Karpas-422 (cell line): Measurements from ENCODE around the gene KHDRBS2. TPM values are rescaled to one million over a fixed set of nuclear protein-coding genes. Genes with fewer than 3 reads are reported as not detected.

Experiments
- DNase-seq: peaks from one replicate; pipeline ENCODE4 v3.0.0-alpha.2; 2015
- H2AFZ ChIP-seq: fragments of 200-600 bp; sonication (generic); 2 replicates; pipeline ENCODE4 v1.6.1; 2014; ENCODE audit warnings: antibody characterized with exemption, low read length, mixed read lengths
- H3K27ac ChIP-seq: fragments of 200-600 bp; sonication (generic); 2 replicates; pipeline ENCODE4 v1.5.1; 2014; ENCODE audit warnings: mild to moderate bottlenecking, low read length, moderate library complexity
- H3K27me3 ChIP-seq: fragments of 200-600 bp; sonication (generic); 2 replicates; pipeline ENCODE4 v1.6.1; 2014; ENCODE audit warnings: low read length, mixed read lengths
- H3K36me3 ChIP-seq: fragments of 200-600 bp; sonication (generic); 2 replicates; pipeline ENCODE4 v1.6.1; 2014; ENCODE audit warnings: low read length, mixed read lengths; ENCODE audit not compliant: insufficient read depth
- H3K4me1 ChIP-seq: fragments of 200-600 bp; sonication (generic); 2 replicates; pipeline ENCODE4 v1.6.1; 2014; ENCODE audit warnings: mild to moderate bottlenecking, low read length, mixed read lengths
- H3K4me2 ChIP-seq: fragments of 200-600 bp; sonication (generic); 2 replicates; pipeline ENCODE4 v1.6.1; 2014; ENCODE audit warnings: low read length, low read depth, mild to moderate bottlenecking; ENCODE audit not compliant: poor library complexity, severe bottlenecking
- H3K4me3 ChIP-seq: fragments of 200-600 bp; sonication (generic); 2 replicates; pipeline ENCODE4 v1.5.1; 2014; ENCODE audit warnings: mild to moderate bottlenecking, antibody characterized with exemption, low read length, mixed read lengths
- H3K79me2 ChIP-seq: fragments of 200-600 bp; sonication (generic); 2 replicates; pipeline ENCODE4 v1.6.1; 2014; ENCODE audit warnings: mild to moderate bottlenecking, low read length, mixed read lengths
- H3K9ac ChIP-seq: fragments of 200-600 bp; sonication (generic); 2 replicates; pipeline ENCODE4 v1.6.0; 2014; ENCODE audit warnings: low read length
- H3K9me2 ChIP-seq: fragments of 200-600 bp; sonication (generic), shearing (Covaris generic); replicated peaks from 2 replicates; pipeline ENCODE4 v1.6.0; 2014; ENCODE audit warnings: mild to moderate bottlenecking, low read length, moderate library complexity; ENCODE audit not compliant: insufficient read depth
- H3K9me3 ChIP-seq: fragments of 300-700, 200-600 bp; sonication (generic); 2 replicates; pipeline ENCODE4 v1.6.1; 2014; ENCODE audit warnings: low read length, mixed read lengths
- H4K20me1 ChIP-seq: fragments of 200-600 bp; sonication (generic); 2 replicates; pipeline ENCODE4 v1.6.1; 2014; ENCODE audit warnings: mild to moderate bottlenecking, antibody characterized with exemption, low read length, low read depth; ENCODE audit not compliant: insufficient read depth
- total RNA-seq: library from RNA; depleted of rRNA; stranded (reverse); fragments of >200 nt; shearing (Covaris generic); gene quantifications from 2 replicates; pipeline ENCODE4 v1.2.3, GENCODE V29; 2014; ENCODE audit warnings: low replicate concordance

Gene KHDRBS2
- total RNA-seq, 1 experiment from 2014 or later: 40.1 TPM

DNA sequence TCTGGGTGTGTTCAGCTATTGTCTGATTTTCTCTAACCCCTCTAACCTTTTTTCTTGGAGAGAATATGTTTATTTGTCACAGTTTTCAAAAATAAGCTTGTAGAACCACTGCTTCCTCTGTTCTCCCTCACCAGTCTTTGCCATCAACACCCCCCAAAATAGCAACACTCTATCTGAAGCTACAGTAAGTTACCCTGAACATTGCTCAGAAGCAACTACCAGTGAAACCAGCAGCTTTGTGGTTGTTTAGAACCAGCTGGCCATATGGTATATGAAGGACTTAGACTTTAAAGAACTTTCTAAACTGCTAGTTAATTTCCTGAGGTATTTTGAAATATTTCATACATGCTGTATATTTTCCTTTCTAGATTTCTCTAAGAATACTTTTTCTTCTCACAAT is 242.9 kb downstream of the KHDRBS2 start:
- Histone ChIP-seq H2AFZ (no peak overlapping the region), H3K4me3 (no peak overlapping the region), H4K20me1 (no peaks in the 10 kb centered on the region), H3K27ac (peak overlapping the region; percentile 0; the same call in 1 of the 2 replicates), H3K36me3 (0 out of 2 replicates have a peak, but pooled peaks cover 3% of the 10 kb centered on the region), H3K27me3 (no peaks in the 10 kb centered on the region), H3K9ac (no peak overlapping the region), H3K4me1 (peaks cover 7% of the 10 kb centered on the region), H3K4me2 (no peak overlapping the region), H3K9me3 (no peaks in the 10 kb centered on the region), H3K79me2 (peaks cover 23% of the 10 kb centered on the region), H3K9me2 (no peaks in the 10 kb centered on the region)
- DNase-seq: no peak

DNA sequence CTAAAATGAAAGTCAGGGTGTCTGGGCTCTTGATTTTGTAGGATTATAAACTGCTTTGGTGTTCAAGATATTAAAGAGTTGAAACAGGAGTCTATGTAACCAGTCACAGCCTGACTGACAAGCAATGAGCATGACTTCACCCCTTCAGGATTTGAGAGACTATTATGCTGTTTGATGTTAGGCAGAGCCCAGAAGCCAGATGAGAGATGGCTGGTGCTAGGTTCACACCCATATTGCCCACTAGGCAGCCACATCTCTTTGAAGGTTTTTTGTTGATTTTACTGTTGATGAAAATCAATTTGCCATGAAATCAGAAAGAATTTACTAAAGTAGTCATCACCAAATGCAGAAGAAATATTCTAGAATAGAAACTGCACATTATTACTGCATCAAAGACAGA is 243.6 kb downstream of the KHDRBS2 start:
- Histone ChIP-seq H3K9me2 (no peaks in the 10 kb centered on the region), H2AFZ (no peak overlapping the region), H3K79me2 (peaks cover 25% of the 10 kb centered on the region), H3K4me1 (peaks cover 7% of the 10 kb centered on the region), H4K20me1 (no peaks in the 10 kb centered on the region), H3K9me3 (no peaks in the 10 kb centered on the region), H3K4me3 (no peak overlapping the region), H3K36me3 (no peaks in the 10 kb centered on the region), H3K4me2 (no peak overlapping the region), H3K27ac (no peak overlapping the region), H3K9ac (no peak overlapping the region), H3K27me3 (no peaks in the 10 kb centered on the region)
- DNase-seq: peak; percentile 50

DNA sequence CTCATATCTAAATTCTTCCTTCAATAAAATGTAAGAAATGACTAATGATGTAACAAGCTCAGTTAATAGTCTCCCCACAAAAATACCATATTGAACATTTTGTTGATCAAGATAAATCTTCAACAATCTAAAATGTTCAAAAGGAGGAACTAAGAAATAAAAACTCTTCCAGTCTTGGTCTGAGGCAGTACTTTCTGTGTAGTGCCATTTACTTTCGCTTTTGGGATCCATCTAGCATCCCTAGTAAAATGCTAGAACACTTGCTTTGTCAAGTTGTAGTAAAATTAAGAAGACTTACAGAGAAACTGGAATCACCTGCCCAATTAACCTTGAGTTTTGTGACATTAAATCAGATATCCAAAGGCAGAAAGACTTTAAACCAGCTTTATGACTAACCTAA is 246.4 kb downstream of the KHDRBS2 start:
- no peak overlapping the region for H2AFZ ChIP-seq
- H3K27me3 ChIP-seq: no peaks in the 10 kb centered on the region
- H3K9me2 ChIP-seq: no peaks in the 10 kb centered on the region
- H3K36me3 ChIP-seq: peaks cover 10% of the 10 kb centered on the region; the same call in 1 of the 2 replicates
- H3K4me2 ChIP-seq: peak overlapping the region; percentile 3
- H3K4me1 ChIP-seq: peaks cover 7% of the 10 kb centered on the region
- no peak overlapping the region for H3K27ac ChIP-seq
- no peaks in the 10 kb centered on the region for H4K20me1 ChIP-seq
- H3K4me3 ChIP-seq: no peak overlapping the region
- H3K9me3 ChIP-seq: peaks cover 7% of the 10 kb centered on the region
- DNase-seq: no peak
- H3K79me2 ChIP-seq: peaks cover 43% of the 10 kb centered on the region
- no peak overlapping the region for H3K9ac ChIP-seq

DNA sequence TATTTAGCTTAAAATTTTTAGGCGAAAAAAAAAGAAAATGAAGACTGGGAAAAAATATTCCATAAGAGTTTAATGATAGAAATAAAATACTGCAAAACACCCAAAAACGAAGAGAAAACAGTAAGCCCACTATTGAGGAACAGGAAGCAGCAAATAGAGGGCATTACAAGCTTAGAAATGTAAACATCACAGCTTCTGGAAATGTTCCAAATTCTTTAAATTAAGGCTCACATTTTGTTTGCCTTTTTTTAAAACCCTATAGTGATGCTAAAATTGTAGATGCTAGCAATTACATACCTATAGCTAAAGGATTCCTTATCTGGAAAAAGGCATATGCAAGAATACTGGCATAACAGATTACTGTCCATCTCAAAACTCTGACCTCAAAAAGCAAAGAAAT is 248.6 kb downstream of the KHDRBS2 start:
- Histone ChIP-seq H3K27ac (no peak overlapping the region), H3K79me2 (peaks cover 54% of the 10 kb centered on the region), H3K9me2 (no peaks in the 10 kb centered on the region), H3K36me3 (peaks cover 13% of the 10 kb centered on the region; the same call in 1 of the 2 replicates), H2AFZ (no peak overlapping the region), H3K4me1 (peaks cover 4% of the 10 kb centered on the region), H3K4me2 (no peak overlapping the region), H4K20me1 (no peaks in the 10 kb centered on the region), H3K4me3 (no peak overlapping the region), H3K9me3 (peaks cover 7% of the 10 kb centered on the region), H3K9ac (no peak overlapping the region), H3K27me3 (no peaks in the 10 kb centered on the region)
- no peak for DNase-seq

DNA sequence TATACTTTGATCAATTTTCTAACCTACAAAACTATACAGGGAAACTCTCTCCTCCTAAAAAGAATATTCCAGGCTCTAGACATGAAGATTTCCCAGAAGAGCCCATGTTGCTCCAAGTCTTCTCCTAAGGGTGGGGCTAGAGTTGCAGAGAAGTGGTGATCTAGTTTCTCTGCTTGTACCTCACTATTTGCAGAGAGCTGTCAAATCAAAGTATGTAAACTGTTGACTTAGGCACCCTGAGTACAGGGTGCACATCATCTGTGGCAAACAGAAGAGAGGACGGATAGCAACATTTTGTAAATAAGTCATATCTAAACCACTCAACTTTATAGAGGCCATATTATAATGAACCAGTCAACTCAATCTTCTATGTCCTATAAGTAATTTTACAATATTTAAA is 250.1 kb downstream of the KHDRBS2 start:
- Histone ChIP-seq H3K9ac (no peak overlapping the region), H3K36me3 (peaks cover 13% of the 10 kb centered on the region; the same call in 1 of the 2 replicates), H3K27ac (no peak overlapping the region), H3K27me3 (no peaks in the 10 kb centered on the region), H4K20me1 (no peaks in the 10 kb centered on the region), H3K4me2 (no peak overlapping the region), H2AFZ (no peak overlapping the region), H3K4me3 (no peak overlapping the region), H3K9me3 (peaks cover 7% of the 10 kb centered on the region), H3K79me2 (peaks cover 67% of the 10 kb centered on the region), H3K9me2 (no peaks in the 10 kb centered on the region), H3K4me1 (peaks cover 4% of the 10 kb centered on the region)
- no peak for DNase-seq

DNA sequence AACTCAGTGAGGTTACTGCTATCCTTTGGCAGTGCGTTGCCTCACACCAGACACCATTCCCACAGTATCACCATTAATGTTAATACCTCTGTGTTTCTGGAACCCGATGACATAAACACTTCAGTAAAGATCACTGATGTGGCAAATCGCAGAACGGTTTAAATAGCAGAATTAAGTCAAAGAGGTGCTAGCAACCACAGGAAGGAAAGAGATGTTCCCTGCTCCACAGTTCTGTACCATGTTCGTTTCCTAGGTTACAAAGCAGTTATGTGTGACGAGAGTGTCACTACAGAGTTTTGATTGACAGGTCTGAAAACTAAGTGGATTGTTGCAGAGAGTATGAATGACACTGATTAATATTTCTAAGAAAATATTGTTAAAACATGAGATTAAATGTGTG is 272.3 kb downstream of the KHDRBS2 start:
- H2AFZ ChIP-seq: no peak overlapping the region
- no peaks in the 10 kb centered on the region for H3K9me2 ChIP-seq
- no peak overlapping the region for H3K9ac ChIP-seq
- no peaks in the 10 kb centered on the region for H3K9me3 ChIP-seq
- H3K4me3 ChIP-seq: no peak overlapping the region
- H3K27me3 ChIP-seq: no peaks in the 10 kb centered on the region
- H4K20me1 ChIP-seq: no peaks in the 10 kb centered on the region
- peak; percentile 50 for DNase-seq
- no peaks in the 10 kb centered on the region for H3K36me3 ChIP-seq
- no peak overlapping the region for H3K4me2 ChIP-seq
- no peaks in the 10 kb centered on the region for H3K4me1 ChIP-seq
- no peak overlapping the region for H3K27ac ChIP-seq
- peaks cover 15% of the 10 kb centered on the region for H3K79me2 ChIP-seq

DNA sequence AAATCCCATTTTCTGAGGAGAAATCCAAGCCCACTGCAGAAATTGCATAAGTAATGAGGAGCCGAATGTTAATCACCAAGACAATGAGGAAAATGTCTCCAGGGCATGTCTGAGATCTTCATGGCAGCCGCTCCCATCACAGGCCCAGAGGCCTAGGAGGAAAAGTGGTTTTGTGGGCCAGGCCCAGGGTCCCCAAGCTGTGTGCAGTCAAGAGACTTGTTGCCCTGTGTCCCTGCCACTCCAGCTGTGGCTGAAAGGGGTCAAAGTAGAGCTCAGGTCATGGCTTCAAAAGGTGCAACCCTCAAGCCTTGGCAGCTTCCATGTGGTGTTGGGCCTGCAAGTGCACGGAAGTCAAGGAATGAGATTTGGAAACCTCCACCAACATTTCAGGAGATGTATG is 276.6 kb downstream of the KHDRBS2 start:
- no peak for DNase-seq
- Histone ChIP-seq H3K4me1 (no peaks in the 10 kb centered on the region), H3K4me2 (no peak overlapping the region), H3K9me3 (no peaks in the 10 kb centered on the region), H2AFZ (no peak overlapping the region), H3K4me3 (no peak overlapping the region), H3K9me2 (no peaks in the 10 kb centered on the region), H3K9ac (no peak overlapping the region), H3K79me2 (peaks cover 30% of the 10 kb centered on the region), H3K27me3 (no peaks in the 10 kb centered on the region), H4K20me1 (no peaks in the 10 kb centered on the region), H3K36me3 (no peaks in the 10 kb centered on the region), H3K27ac (no peak overlapping the region)

DNA sequence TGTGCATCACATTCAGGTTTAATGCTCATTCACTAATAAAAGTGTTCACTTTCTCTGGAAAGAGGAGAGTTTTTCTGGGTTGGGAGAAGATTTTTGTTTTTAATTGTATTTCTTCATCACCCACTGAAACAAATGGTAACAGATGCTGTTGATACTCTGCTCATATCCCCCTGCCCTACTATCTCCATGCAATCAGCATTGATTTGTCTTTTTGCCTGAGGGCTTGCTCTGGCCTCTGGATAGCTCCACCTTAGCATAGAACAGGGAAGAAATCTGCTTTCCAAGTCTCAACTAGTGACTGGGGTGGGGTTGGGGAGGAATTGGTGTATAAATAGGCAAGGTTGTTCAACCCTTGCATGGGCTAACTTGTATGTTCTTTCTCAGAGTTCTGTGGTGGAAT is 296.4 kb downstream of the KHDRBS2 start:
- Histone ChIP-seq H3K9me2 (no peaks in the 10 kb centered on the region; the same call in 1 of the 2 replicates), H3K27ac (no peak overlapping the region), H3K4me2 (no peak overlapping the region), H3K9ac (no peak overlapping the region), H3K27me3 (no peaks in the 10 kb centered on the region), H3K36me3 (no peaks in the 10 kb centered on the region), H4K20me1 (no peaks in the 10 kb centered on the region), H3K9me3 (no peaks in the 10 kb centered on the region), H3K4me3 (no peak overlapping the region), H3K79me2 (peaks cover 31% of the 10 kb centered on the region), H2AFZ (no peak overlapping the region), H3K4me1 (no peaks in the 10 kb centered on the region)
- no peak for DNase-seq

DNA sequence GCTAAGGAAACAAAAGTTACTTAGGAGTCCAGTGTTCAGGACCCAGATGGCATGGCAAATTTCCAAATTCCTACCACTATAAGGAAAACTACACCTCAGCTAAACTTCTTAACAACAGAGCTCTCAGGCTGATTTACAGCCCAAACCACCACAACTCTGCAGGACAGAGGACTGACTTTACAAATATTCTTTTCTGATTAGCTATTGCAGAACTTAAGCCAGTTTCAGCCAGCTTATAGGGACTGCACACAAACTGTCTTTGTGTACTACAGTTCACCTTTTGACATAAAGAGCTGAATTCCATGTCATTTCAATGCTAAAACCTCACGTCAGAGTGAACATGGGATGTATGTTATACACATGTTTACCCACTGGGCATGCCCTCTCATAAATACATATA is 305.4 kb downstream of the KHDRBS2 start:
- Histone ChIP-seq H3K79me2 (peaks cover 13% of the 10 kb centered on the region; the same call in 1 of the 2 replicates), H3K4me1 (no peaks in the 10 kb centered on the region), H3K36me3 (peaks cover 3% of the 10 kb centered on the region; the same call in 1 of the 2 replicates), H3K4me3 (no peak overlapping the region), H3K9me2 (no peaks in the 10 kb centered on the region), H3K27me3 (no peaks in the 10 kb centered on the region), H4K20me1 (no peaks in the 10 kb centered on the region), H3K9ac (no peak overlapping the region), H3K9me3 (no peaks in the 10 kb centered on the region), H2AFZ (no peak overlapping the region), H3K4me2 (no peak overlapping the region), H3K27ac (no peak overlapping the region)
- no peak for DNase-seq
